H1 (cell line): ENCODE results near the gene PAAF1. TPM values are rescaled to one million over a fixed set of nuclear protein-coding genes. Genes with fewer than 3 reads are reported as not detected.

Experiments used
- CTCF ChIA-PET: fragments of 300-600 bp; sonication (Branson Sonifier 250); formaldehyde crosslinking; loops from one replicate; lab custom pipeline; 2021; ENCODE audit not compliant: partially characterized antibody; lab: Charles Lee
- POLR2A ChIA-PET: fragments of 300-600 bp; sonication (Branson Sonifier 250); formaldehyde crosslinking; loops from one replicate; lab custom pipeline; 2021; ENCODE audit warnings: inconsistent platforms; ENCODE audit not compliant: partially characterized antibody; lab: Charles Lee
- DNase-seq, 2 experiments: peaks; one replicate each; pipeline versions ENCODE4 v3.0.0 to v3.0.0-alpha.2; 2010 to 2022; ENCODE audit warnings: low spot score in 2 of 2, low read depth in 1 of 2, mixed read lengths in 1 of 2
- FAIRE-seq: peaks from 2 replicates; lab custom pipeline; 2011; peaks lifted over from hg19 to GRCh38; lab: Jason Lieb, UNC
- H2AFZ ChIP-seq: 2 replicates; pipeline ENCODE4 v1.8.1; 2012; ENCODE audit warnings: low read length, inconsistent platforms
- H2AK5ac ChIP-seq: 2 replicates; pipeline ENCODE4 v1.6.1; 2013; ENCODE audit warnings: low read depth, low read length
- H2BK120ac ChIP-seq: replicated peaks from 2 replicates; pipeline ENCODE3; 2013; ENCODE audit warnings: low read depth, low read length, inconsistent platforms
- H2BK12ac ChIP-seq: 2 replicates; pipeline ENCODE4 v1.6.1; 2013; ENCODE audit warnings: low read depth, low read length
- H2BK15ac ChIP-seq: 2 replicates; pipeline ENCODE4 v1.6.1; 2013; ENCODE audit warnings: low read length
- H2BK20ac ChIP-seq: 2 replicates; pipeline ENCODE4 v1.6.1; 2013; ENCODE audit warnings: low read length
- H2BK5ac ChIP-seq: 2 replicates; pipeline ENCODE4 v1.6.1; 2013; ENCODE audit warnings: low read depth, low read length
- H3K14ac ChIP-seq: 2 replicates; pipeline ENCODE4 v1.6.1; 2013; ENCODE audit warnings: inconsistent platforms; ENCODE audit not compliant: insufficient read length
- H3K18ac ChIP-seq: 2 replicates; pipeline ENCODE4 v1.6.1; 2013; ENCODE audit warnings: low read length; ENCODE audit errors: extremely low read depth
- H3K23ac ChIP-seq: 2 replicates; pipeline ENCODE4 v1.6.1; 2013; ENCODE audit warnings: inconsistent platforms; ENCODE audit not compliant: insufficient read length
- H3K23me2 ChIP-seq: 2 replicates; pipeline ENCODE4 v1.6.1; 2013; ENCODE audit warnings: low read depth, low read length
- H3K27ac ChIP-seq: 2 replicates; pipeline ENCODE4 v1.6.1; 2011; ENCODE audit warnings: low read depth, low read length, inconsistent platforms
- H3K27me3 ChIP-seq, 4 experiments: replicated peaks in 1 of 4; 1 replicate in 1 of 4; 2 replicates in 3 of 4; pipeline versions ENCODE4 v1.6.1 to v1.8.1; 2011 to 2013; ENCODE audit warnings: low read length in 3 of 4, mild to moderate bottlenecking in 3 of 4, inconsistent platforms in 2 of 4, mixed read lengths in 2 of 4, moderate library complexity in 1 of 4; ENCODE audit not compliant: control insufficient read depth in 3 of 4, insufficient read depth in 3 of 4; ENCODE audit errors: extremely low read depth in 1 of 4
- H3K36me3 ChIP-seq, 4 experiments: 2 replicates each; pipeline versions ENCODE4 v1.6.1 to v1.8.1; 2011 to 2013; ENCODE audit warnings: mild to moderate bottlenecking in 4 of 4, low read length in 3 of 4, moderate library complexity in 2 of 4, control low read depth in 1 of 4, inconsistent platforms in 1 of 4; ENCODE audit not compliant: insufficient read depth in 4 of 4, control insufficient read depth in 2 of 4
- H3K4ac ChIP-seq: replicated peaks from 2 replicates; pipeline ENCODE3; 2013; ENCODE audit warnings: low read length, low read depth, mixed read lengths, inconsistent platforms; ENCODE audit not compliant: insufficient read length
- H3K4me1 ChIP-seq, 4 experiments: replicated peaks in 1 of 4; 1 replicate in 1 of 4; 2 replicates in 3 of 4; pipeline versions ENCODE4 v1.6.1 to v1.8.1; 2011 to 2013; ENCODE audit warnings: low read length in 3 of 4, inconsistent platforms in 2 of 4, mixed read lengths in 1 of 4; ENCODE audit not compliant: insufficient read depth in 4 of 4, control insufficient read depth in 3 of 4
- H3K4me2 ChIP-seq, 2 experiments: 2 replicates each; pipeline versions ENCODE4 v1.6.1 to v1.8.1; 2011 to 2013; ENCODE audit warnings: low read depth in 2 of 2, low read length in 2 of 2, control low read depth in 1 of 2, inconsistent platforms in 1 of 2, mild to moderate bottlenecking in 1 of 2; ENCODE audit not compliant: insufficient read depth in 1 of 2
- H3K4me3 ChIP-seq, 4 experiments: fragments of 200-600, 300-600 bp in 1 of 4; sonication (generic), shearing (Covaris generic), sonication (Bioruptor Twin) in 1 of 4; 2 replicates each; pipeline versions ENCODE4 v1.5.1 to v1.8.1; 2011 to 2016; ENCODE audit warnings: low read length in 4 of 4, low read depth in 3 of 4, control low read depth in 2 of 4, inconsistent platforms in 2 of 4, mild to moderate bottlenecking in 2 of 4, mixed read lengths in 1 of 4, moderate library complexity in 1 of 4; ENCODE audit not compliant: insufficient read depth in 2 of 4; ENCODE audit errors: extremely low read depth in 1 of 4
- H3K56ac ChIP-seq: replicated peaks from 2 replicates; pipeline ENCODE3; 2013; ENCODE audit warnings: low read depth, mild to moderate bottlenecking, mixed read lengths, low read length, inconsistent platforms; ENCODE audit not compliant: insufficient read length
- H3K79me1 ChIP-seq: 2 replicates; pipeline ENCODE4 v1.6.1; 2013; ENCODE audit warnings: low read depth, low read length, control low read depth
- H3K79me2 ChIP-seq, 2 experiments: 2 replicates each; pipeline versions ENCODE4 v1.6.1 to v1.8.1; 2012 to 2013; ENCODE audit warnings: low read length in 2 of 2, mild to moderate bottlenecking in 2 of 2, inconsistent platforms in 1 of 2; ENCODE audit not compliant: insufficient read depth in 2 of 2, control insufficient read depth in 1 of 2
- H3K9ac ChIP-seq, 4 experiments: replicated peaks in 1 of 4; 1 replicate in 1 of 4; 2 replicates in 3 of 4; pipeline versions ENCODE4 v1.6.1 to v1.8.1; 2011 to 2013; ENCODE audit warnings: low read depth in 3 of 4, low read length in 3 of 4, control low read depth in 2 of 4, mild to moderate bottlenecking in 2 of 4, moderate library complexity in 2 of 4, inconsistent platforms in 1 of 4; ENCODE audit errors: extremely low read depth in 1 of 4
- H3K9me3 ChIP-seq, 2 experiments: 2 replicates each; pipeline versions ENCODE4 v1.6.1 to v1.8.1; 2012 to 2013; ENCODE audit warnings: mild to moderate bottlenecking in 2 of 2, moderate library complexity in 2 of 2, control low read depth in 1 of 2, inconsistent platforms in 1 of 2, low read depth in 1 of 2, low read length in 1 of 2, mixed read lengths in 1 of 2; ENCODE audit not compliant: insufficient read depth in 2 of 2
- H4K20me1 ChIP-seq, 2 experiments: replicated peaks in 1 of 2; 2 replicates each; pipeline versions ENCODE3 to v1.8.1; 2011 to 2013; ENCODE audit warnings: inconsistent platforms in 2 of 2, low read length in 2 of 2, mild to moderate bottlenecking in 1 of 2; ENCODE audit not compliant: insufficient read depth in 2 of 2, control insufficient read depth in 1 of 2
- H4K5ac ChIP-seq: 2 replicates; pipeline ENCODE4 v1.6.1; 2013; ENCODE audit warnings: low read length, low read depth, mixed read lengths, inconsistent platforms; ENCODE audit not compliant: insufficient read length
- H4K8ac ChIP-seq: 2 replicates; pipeline ENCODE4 v1.8.0; 2013; ENCODE audit warnings: mild to moderate bottlenecking, moderate library complexity, low read length, inconsistent platforms; ENCODE audit not compliant: insufficient read depth; ENCODE audit errors: extremely low read depth
- H4K91ac ChIP-seq: replicated peaks from 2 replicates; pipeline ENCODE3; 2013; ENCODE audit warnings: low read length, mixed read lengths, inconsistent platforms; ENCODE audit not compliant: insufficient read length
- POLR2A ChIP-seq, 2 experiments: IDR thresholded peaks; 1 replicate in 1 of 2; 2 replicates in 1 of 2; pipeline ENCODE4 v1.6.1; 2011; ENCODE audit warnings: low read depth in 2 of 2, low read length in 2 of 2, mild to moderate bottlenecking in 2 of 2; ENCODE audit errors: control extremely low read depth in 1 of 2
- SUZ12 ChIP-seq: fragments of 200-600 bp; sonication (generic); IDR thresholded peaks from 2 replicates; pipeline ENCODE4 v1.6.1; 2012; ENCODE audit warnings: mild to moderate bottlenecking, inconsistent platforms, low read length, moderate library complexity, mixed read lengths
- WGBS, 2 experiments: shearing (Covaris generic) in 1 of 2; methylation state at CpG; one replicate each; pipeline versions ENCODE4 v1.1.6 to v1.1.7; 2013 to 2015; ENCODE audit warnings: low lambda C conversion rate in 2 of 2, mixed read lengths in 2 of 2, inconsistent platforms in 1 of 2, low coverage in 1 of 2, missing lambda C conversion rate in 1 of 2; ENCODE audit not compliant: insufficient replicate concordance in 2 of 2, insufficient coverage in 1 of 2, insufficient read length in 1 of 2; ENCODE audit errors: extremely low coverage in 1 of 2, missing lambda C conversion rate in 1 of 2; 5-methylcytosine and 5-hydroxymethylcytosine counted together
- polyA plus RNA-seq, 7 experiments: library from polyadenylated mRNA; depleted of rRNA in 3 of 7; stranded (reverse) in 5 of 7; unstranded in 2 of 7; fragments of >200 nt in 5 of 7; fragments of 200-250 nt in 2 of 7; gene quantifications; 1 replicate in 5 of 7; 2 replicates in 1 of 7; 4 replicates in 1 of 7; pipeline versions ENCODE4 v1.2.1 to v1.2.3, GENCODE V29; 2011 to 2013; ENCODE audit warnings: missing spikeins in 2 of 7, mixed read lengths in 2 of 7
- total RNA-seq: library from RNA; stranded (reverse); fragmentation: NEBNext Ultra II Directional; extraction: Animal tissue kit (Norgen Biotek cat#: 25700); gene quantifications from 2 replicates; pipeline ENCODE4 v1.2.1, GENCODE V29; 2021

PAAF1 gene
- total and polyA plus RNA-seq, 2 of the 8 experiments (the other 6 are each of a cell fraction or from before 2014, with no cell fraction given), result 24.4 to 28.8 TPM

DNA sequence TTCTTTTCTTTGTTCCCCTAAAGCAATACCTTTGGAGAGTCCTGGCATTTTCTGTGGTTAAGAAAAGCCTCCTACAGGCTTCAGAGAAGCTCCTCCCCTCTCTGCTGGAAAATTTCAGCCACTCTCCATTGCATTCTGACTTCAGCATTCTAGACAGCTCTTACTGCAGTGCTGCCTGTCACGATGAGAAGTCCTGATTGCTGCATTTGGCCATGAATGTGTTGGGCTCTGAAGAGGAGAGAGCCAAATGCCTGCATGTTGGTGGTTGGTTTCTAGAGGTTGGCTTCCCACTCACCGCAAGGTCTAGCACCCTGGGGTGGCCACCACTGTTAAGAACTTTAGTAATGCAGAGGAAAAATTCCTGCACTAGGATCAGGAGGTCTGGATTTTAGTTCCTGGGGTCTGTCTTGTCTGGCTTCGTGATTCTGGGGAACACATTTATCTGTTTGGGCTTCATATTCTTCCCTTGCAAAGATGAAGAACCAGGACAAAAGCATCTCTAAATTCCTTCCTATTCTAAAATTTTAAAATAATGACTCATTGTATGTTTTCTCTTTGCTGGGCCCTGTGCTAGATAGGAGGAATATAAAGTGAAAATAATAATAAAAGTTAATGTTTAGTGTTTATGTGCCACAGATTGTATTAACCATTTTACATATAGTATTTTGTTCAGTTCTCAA, 38.2 kb upstream of the PAAF1 start:
- Histone ChIP-seq H3K23ac (no peak overlapping the region), H2BK120ac (no peak overlapping the region), H4K8ac (no peak overlapping the region), H2AFZ (0 out of 2 replicates have a peak overlapping the region, but pooled peaks have one; percentile 1), H3K27me3 (no peaks in the 10 kb centered on the region), H3K4me1 (peaks cover 0 to 5% (median 2%) of the 10 kb centered on the region in 4 experiments; a peak in 2 of 7 replicates), H3K4me2 (peak overlapping the region; percentile 1 to 48; a peak in 1 of 4 replicates), H3K79me1 (no peaks in the 10 kb centered on the region), H3K56ac (no peak overlapping the region), H3K36me3 (peaks cover 0 to 5% (median 0%) of the 10 kb centered on the region in 4 experiments; a peak in 1 of 8 replicates), H4K91ac (no peak overlapping the region), H2BK20ac (no peak overlapping the region), H3K79me2 (no peaks in the 10 kb centered on the region), H2BK12ac (no peak overlapping the region), H3K4me3 (no peak overlapping the region), H3K14ac (no peak overlapping the region), H3K9ac (no peak overlapping the region), H2AK5ac (no peak overlapping the region), H3K18ac (no peak overlapping the region), H4K5ac (no peak overlapping the region), H2BK15ac (no peak overlapping the region), H3K27ac (peak overlapping the region; percentile 26; the same call in 1 of the 2 replicates), H4K20me1 (no peaks in the 10 kb centered on the region), H3K9me3 (no peaks in the 10 kb centered on the region), H3K23me2 (no peaks in the 10 kb centered on the region), H3K4ac (no peak overlapping the region), H2BK5ac (no peak overlapping the region)
- DNase-seq (peak; percentile 10 to 52), FAIRE-seq (peak; percentile 86)
- 64% methylated on average over 3 of the region's 3 CpGs; no CpG with 5 or more reads in 1 of the 2 experiments for WGBS, 2 experiments
- 0 out of 3 replicates have a peak, but pooled peaks of 1 of the 2 experiments have one; percentile 19 for TF ChIP-seq POLR2A (IDR thresholded peaks at IDR 0.05; ENCODE audit: control extremely low read depth in 1 of 2, low read depth in 2 of 2, low read length in 2 of 2)
- no peak for TF ChIP-seq SUZ12
- CTCF ChIA-PET, result interaction anchor here (0.6 to 1.3 kb wide), 2 partner anchors 15 to 1471 kb away, joined by 4 to 5 read pairs; no protein-coding TSS in a partner anchor
- POLR2A ChIA-PET, result interaction anchor here (0.5 to 1.1 kb wide), 3 partner anchors 10 to 51 kb away, joined by 3 to 6 read pairs (median 4); partner anchors contain the start of gene MRPL48
